Measurements from ENCODE around the gene CALN1. TPM values are rescaled to one million over a fixed set of nuclear protein-coding genes. Genes with fewer than 3 reads are reported as not detected.

CALN1 gene
- total RNA-seq, 1 experiment from 2014 or later: not detected

DNA sequence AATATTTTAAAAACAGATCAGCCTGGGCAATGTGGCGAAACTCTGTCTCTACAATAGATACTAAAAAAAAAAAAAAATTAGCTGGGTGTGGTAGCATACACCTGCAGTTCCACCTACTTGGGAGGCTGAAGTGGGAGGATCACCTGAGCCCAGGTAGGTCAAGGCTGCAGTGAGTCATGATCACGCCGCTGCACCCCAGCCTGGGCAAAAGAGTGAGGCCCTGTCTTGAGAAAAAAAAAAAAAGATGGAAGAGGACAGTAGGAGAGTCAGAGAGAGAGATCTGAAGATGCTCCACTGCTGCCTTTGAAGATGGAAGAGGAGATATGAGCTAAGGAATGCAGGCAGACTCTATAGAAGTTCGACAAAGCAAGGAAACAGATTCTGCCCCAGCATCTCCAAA, 181.9 kb downstream of the CALN1 start:
- DNase-seq: no peak
- H3K27ac Mint-ChIP-seq (ENCODE audit: unreplicated experiment): no peak overlapping the region
- H3K4me3 Mint-ChIP-seq (ENCODE audit: unreplicated experiment): no peak overlapping the region
- no peaks in the 10 kb centered on the region for H3K27me3 Mint-ChIP-seq (ENCODE audit: insufficient read depth, unreplicated experiment)
- peaks cover 14% of the 10 kb centered on the region for H3K9me3 Mint-ChIP-seq (ENCODE audit: unreplicated experiment)
- Histone ChIP-seq H3K27me3 (replicated peaks; ENCODE audit: control insufficient read depth, insufficient read depth, low read length) (no peaks in the 10 kb centered on the region), H3K4me3 (ENCODE audit: low read depth, low read length) (no peak overlapping the region), H3K9me3 (no peaks in the 10 kb centered on the region; the same call in 1 of the 2 replicates), H3K4me1 (no peaks in the 10 kb centered on the region), H3K36me3 (ENCODE audit: control insufficient read depth, insufficient read depth, low read length) (no peaks in the 10 kb centered on the region)
- CTCF ChIA-PET: no interaction called here
- H3K36me3 Mint-ChIP-seq (ENCODE audit: insufficient read depth, unreplicated experiment): peaks cover under 1% of the 10 kb centered on the region
- H3K4me1 Mint-ChIP-seq (ENCODE audit: low read depth, unreplicated experiment): peaks cover 4% of the 10 kb centered on the region
- intact Hi-C loops (cut with micrococcal nuclease; ENCODE audit: unreplicated experiment): no loop called here
- POLR2A ChIA-PET: no interaction called here
- TF ChIP-seq, protein P1, sequence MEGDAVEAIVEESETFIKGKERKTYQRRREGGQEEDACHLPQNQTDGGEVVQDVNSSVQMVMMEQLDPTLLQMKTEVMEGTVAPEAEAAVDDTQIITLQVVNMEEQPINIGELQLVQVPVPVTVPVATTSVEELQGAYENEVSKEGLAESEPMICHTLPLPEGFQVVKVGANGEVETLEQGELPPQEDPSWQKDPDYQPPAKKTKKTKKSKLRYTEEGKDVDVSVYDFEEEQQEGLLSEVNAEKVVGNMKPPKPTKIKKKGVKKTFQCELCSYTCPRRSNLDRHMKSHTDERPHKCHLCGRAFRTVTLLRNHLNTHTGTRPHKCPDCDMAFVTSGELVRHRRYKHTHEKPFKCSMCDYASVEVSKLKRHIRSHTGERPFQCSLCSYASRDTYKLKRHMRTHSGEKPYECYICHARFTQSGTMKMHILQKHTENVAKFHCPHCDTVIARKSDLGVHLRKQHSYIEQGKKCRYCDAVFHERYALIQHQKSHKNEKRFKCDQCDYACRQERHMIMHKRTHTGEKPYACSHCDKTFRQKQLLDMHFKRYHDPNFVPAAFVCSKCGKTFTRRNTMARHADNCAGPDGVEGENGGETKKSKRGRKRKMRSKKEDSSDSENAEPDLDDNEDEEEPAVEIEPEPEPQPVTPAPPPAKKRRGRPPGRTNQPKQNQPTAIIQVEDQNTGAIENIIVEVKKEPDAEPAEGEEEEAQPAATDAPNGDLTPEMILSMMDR (IDR thresholded peaks at IDR 0.05; ENCODE audit: insufficient read depth in 1 of 2, low read depth in 1 of 2, low read length in 1 of 2, severe bottlenecking in 1 of 2, unreplicated experiment in 1 of 2): no peak
- no TSS peak for BruUV-seq (replicated peaks)

DNA sequence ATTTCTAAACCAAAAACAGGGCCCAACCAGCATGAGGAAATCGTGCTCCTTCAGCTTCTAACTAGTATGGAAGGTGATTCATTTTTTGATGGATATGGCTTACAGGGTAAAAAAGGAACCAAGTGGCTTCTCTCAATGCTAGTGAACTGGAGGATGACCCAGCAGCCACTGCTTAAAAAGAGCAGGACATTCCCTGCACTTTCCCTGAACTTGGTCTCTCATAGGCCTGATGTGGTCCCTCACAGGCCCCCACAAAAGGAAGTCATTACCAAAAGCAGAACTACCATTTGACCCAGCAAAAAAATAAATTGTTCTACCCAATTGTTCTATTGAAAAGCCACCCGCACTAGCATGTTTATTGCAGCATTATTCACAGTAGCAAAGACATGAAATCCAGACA, 188.8 kb downstream of the CALN1 start:
- no peaks in the 10 kb centered on the region for H3K27me3 ChIP-seq (replicated peaks; ENCODE audit: control insufficient read depth, insufficient read depth, low read length)
- no TSS peak for BruUV-seq (replicated peaks)

GRCh38 chr7:72222136-72222535, 190.0 kb downstream of the CALN1 start:
- CTCF ChIA-PET: no interaction called here

More for the DNA sequence above, 188.8 kb downstream of the CALN1 start:
- Histone ChIP-seq H3K9me3 (peaks cover 5% of the 10 kb centered on the region; the same call in 1 of the 2 replicates), H3K36me3 (ENCODE audit: control insufficient read depth, insufficient read depth, low read length) (no peaks in the 10 kb centered on the region), H3K4me3 (ENCODE audit: low read depth, low read length) (no peak overlapping the region), H3K4me1 (no peaks in the 10 kb centered on the region)
- TF ChIP-seq, protein P1 (IDR thresholded peaks at IDR 0.05; ENCODE audit: insufficient read depth in 1 of 2, low read depth in 1 of 2, low read length in 1 of 2, severe bottlenecking in 1 of 2, unreplicated experiment in 1 of 2): no peak
- ChIA-PET POLR2A (no interaction called here), CTCF (no interaction called here)
- DNase-seq: no peak
- Mint-ChIP-seq H3K4me3 (ENCODE audit: unreplicated experiment) (no peak overlapping the region), H3K27me3 (ENCODE audit: insufficient read depth, unreplicated experiment) (no peaks in the 10 kb centered on the region), H3K4me1 (ENCODE audit: low read depth, unreplicated experiment) (no peaks in the 10 kb centered on the region), H3K27ac (ENCODE audit: unreplicated experiment) (no peak overlapping the region), H3K9me3 (ENCODE audit: unreplicated experiment) (peaks cover 10% of the 10 kb centered on the region), H3K36me3 (ENCODE audit: insufficient read depth, unreplicated experiment) (no peaks in the 10 kb centered on the region)
- intact Hi-C loops (cut with micrococcal nuclease; ENCODE audit: unreplicated experiment): no loop called here

More at GRCh38 chr7:72222136-72222535, 190.0 kb downstream of the CALN1 start:
- H3K4me3 ChIP-seq (ENCODE audit: low read depth, low read length): no peak overlapping the region
- no peaks in the 10 kb centered on the region for H3K4me1 Mint-ChIP-seq (ENCODE audit: low read depth, unreplicated experiment)
- H3K36me3 Mint-ChIP-seq (ENCODE audit: insufficient read depth, unreplicated experiment): no peaks in the 10 kb centered on the region
- peaks cover 10% of the 10 kb centered on the region for H3K9me3 Mint-ChIP-seq (ENCODE audit: unreplicated experiment)
- no peaks in the 10 kb centered on the region for H3K27me3 Mint-ChIP-seq (ENCODE audit: insufficient read depth, unreplicated experiment)
- no peaks in the 10 kb centered on the region for H3K4me1 ChIP-seq
- intact Hi-C loops (cut with micrococcal nuclease; ENCODE audit: unreplicated experiment): no loop called here
- no peaks in the 10 kb centered on the region for H3K27me3 ChIP-seq (replicated peaks; ENCODE audit: control insufficient read depth, insufficient read depth, low read length)
- H3K9me3 ChIP-seq: peaks cover 5% of the 10 kb centered on the region; the same call in 1 of the 2 replicates
- POLR2A ChIA-PET: interaction anchor here (0.7 kb wide), 1 partner anchor 273 kb away, joined by 3 read pairs; no protein-coding TSS in a partner anchor
- no TSS peak for BruUV-seq (replicated peaks)
- TF ChIP-seq, protein P1 (IDR thresholded peaks at IDR 0.05; ENCODE audit: insufficient read depth in 1 of 2, low read depth in 1 of 2, low read length in 1 of 2, severe bottlenecking in 1 of 2, unreplicated experiment in 1 of 2): no peak
- H3K36me3 ChIP-seq (ENCODE audit: control insufficient read depth, insufficient read depth, low read length): no peaks in the 10 kb centered on the region
- no peak overlapping the region for H3K27ac Mint-ChIP-seq (ENCODE audit: unreplicated experiment)
- DNase-seq: no peak
- H3K4me3 Mint-ChIP-seq (ENCODE audit: unreplicated experiment): no peak overlapping the region

Measured in Caco-2 (cell line).